Osteoblast (primary cell): ENCODE measurements around the gene FHIT. TPM values are rescaled to one million over a fixed set of nuclear protein-coding genes. Genes with fewer than 3 reads are reported as not detected.

Source experiments
- DNase-seq: peaks from one replicate; pipeline ENCODE4 v3.0.0; 2011; ENCODE audit warnings: low spot score, mixed read lengths; ENCODE audit not compliant: insufficient read length; ENCODE audit errors: missing footprints
- H2AFZ ChIP-seq: 2 replicates; pipeline ENCODE4 v1.6.0; 2011; ENCODE audit warnings: mild to moderate bottlenecking, low read length
- H3K27ac ChIP-seq: 2 replicates; pipeline ENCODE4 v1.5.1; 2011; ENCODE audit warnings: mild to moderate bottlenecking, low read depth, low read length, moderate library complexity
- H3K27me3 ChIP-seq: 2 replicates; pipeline ENCODE4 v1.6.0; 2012; ENCODE audit warnings: mild to moderate bottlenecking, control low read depth, inconsistent platforms, low read length, moderate library complexity; ENCODE audit not compliant: insufficient read depth
- H3K36me3 ChIP-seq: 2 replicates; pipeline ENCODE4 v1.5.1; 2011; ENCODE audit warnings: mild to moderate bottlenecking, low read length, control low read depth, moderate library complexity; ENCODE audit not compliant: insufficient read depth
- H3K4me1 ChIP-seq: 2 replicates; pipeline ENCODE4 v1.5.1; 2011; ENCODE audit warnings: mild to moderate bottlenecking, low read length, control low read depth, moderate library complexity; ENCODE audit not compliant: insufficient read depth
- H3K4me2 ChIP-seq: 2 replicates; pipeline ENCODE4 v1.6.0; 2011; ENCODE audit warnings: mild to moderate bottlenecking, low read length; ENCODE audit not compliant: insufficient read depth
- H3K4me3 ChIP-seq: fragments of 200-600 bp; sonication (generic); 3 replicates; pipeline ENCODE4 v1.5.1; 2012; ENCODE audit warnings: mild to moderate bottlenecking, low read length, inconsistent platforms; ENCODE audit not compliant: insufficient read depth
- H3K79me2 ChIP-seq: 2 replicates; pipeline ENCODE4 v1.6.0; 2012; ENCODE audit warnings: mild to moderate bottlenecking, low read length, control low read depth, inconsistent platforms; ENCODE audit not compliant: insufficient read depth
- H3K9me3 ChIP-seq: 2 replicates; pipeline ENCODE4 v1.5.1; 2011; ENCODE audit warnings: low read depth, low read length, control low read depth
- H4K20me1 ChIP-seq: 2 replicates; pipeline ENCODE4 v1.6.0; 2012; ENCODE audit warnings: mild to moderate bottlenecking, low read length, control low read depth; ENCODE audit not compliant: insufficient read depth
- total RNA-seq: library from RNA; depleted of rRNA; stranded (reverse); fragments of >200 nt; gene quantifications from 2 replicates; pipeline ENCODE4 v1.2.3, GENCODE V29; 2012
- TF ChIP-seq, protein P1 (sequence below): IDR thresholded peaks from 2 replicates; pipeline ENCODE4 v1.5.1; 2011; ENCODE audit warnings: mild to moderate bottlenecking, low read depth, low read length, moderate library complexity; ENCODE audit errors: extremely low read depth

Gene FHIT
- total RNA-seq, 1 donor = 3.3 TPM

DNA sequence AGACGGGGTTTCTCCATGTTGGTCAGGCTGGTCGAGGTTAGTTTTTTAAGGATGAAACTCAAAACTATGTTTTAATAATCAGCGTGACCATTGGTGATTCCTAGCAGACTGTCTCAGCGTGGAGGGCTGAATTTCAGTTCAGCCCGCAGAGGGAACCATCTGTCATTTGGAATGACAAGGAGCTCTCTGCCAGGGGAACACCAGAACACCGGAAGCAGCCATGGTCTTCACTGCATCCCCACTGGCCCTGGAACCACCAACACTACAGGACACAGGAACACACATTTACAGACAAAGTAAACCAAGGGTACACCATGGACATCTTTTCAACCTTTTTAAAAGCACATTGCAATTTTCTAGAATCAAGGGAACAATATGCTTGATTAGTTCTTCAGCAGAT, 424.7 kb downstream of the FHIT start:
- H4K20me1 ChIP-seq = no peaks in the 10 kb centered on the region
- H3K4me2 ChIP-seq = no peak overlapping the region
- H2AFZ ChIP-seq = no peak overlapping the region
- H3K79me2 ChIP-seq = no peaks in the 10 kb centered on the region
- H3K27me3 ChIP-seq = peaks cover 2% of the 10 kb centered on the region
- no peak for DNase-seq
- no peak overlapping the region for H3K4me3 ChIP-seq
- no peaks in the 10 kb centered on the region for H3K4me1 ChIP-seq
- H3K9me3 ChIP-seq = no peaks in the 10 kb centered on the region
- H3K36me3 ChIP-seq = no peaks in the 10 kb centered on the region
- TF ChIP-seq, protein P1, sequence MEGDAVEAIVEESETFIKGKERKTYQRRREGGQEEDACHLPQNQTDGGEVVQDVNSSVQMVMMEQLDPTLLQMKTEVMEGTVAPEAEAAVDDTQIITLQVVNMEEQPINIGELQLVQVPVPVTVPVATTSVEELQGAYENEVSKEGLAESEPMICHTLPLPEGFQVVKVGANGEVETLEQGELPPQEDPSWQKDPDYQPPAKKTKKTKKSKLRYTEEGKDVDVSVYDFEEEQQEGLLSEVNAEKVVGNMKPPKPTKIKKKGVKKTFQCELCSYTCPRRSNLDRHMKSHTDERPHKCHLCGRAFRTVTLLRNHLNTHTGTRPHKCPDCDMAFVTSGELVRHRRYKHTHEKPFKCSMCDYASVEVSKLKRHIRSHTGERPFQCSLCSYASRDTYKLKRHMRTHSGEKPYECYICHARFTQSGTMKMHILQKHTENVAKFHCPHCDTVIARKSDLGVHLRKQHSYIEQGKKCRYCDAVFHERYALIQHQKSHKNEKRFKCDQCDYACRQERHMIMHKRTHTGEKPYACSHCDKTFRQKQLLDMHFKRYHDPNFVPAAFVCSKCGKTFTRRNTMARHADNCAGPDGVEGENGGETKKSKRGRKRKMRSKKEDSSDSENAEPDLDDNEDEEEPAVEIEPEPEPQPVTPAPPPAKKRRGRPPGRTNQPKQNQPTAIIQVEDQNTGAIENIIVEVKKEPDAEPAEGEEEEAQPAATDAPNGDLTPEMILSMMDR = no peak
- H3K27ac ChIP-seq = no peak overlapping the region

DNA sequence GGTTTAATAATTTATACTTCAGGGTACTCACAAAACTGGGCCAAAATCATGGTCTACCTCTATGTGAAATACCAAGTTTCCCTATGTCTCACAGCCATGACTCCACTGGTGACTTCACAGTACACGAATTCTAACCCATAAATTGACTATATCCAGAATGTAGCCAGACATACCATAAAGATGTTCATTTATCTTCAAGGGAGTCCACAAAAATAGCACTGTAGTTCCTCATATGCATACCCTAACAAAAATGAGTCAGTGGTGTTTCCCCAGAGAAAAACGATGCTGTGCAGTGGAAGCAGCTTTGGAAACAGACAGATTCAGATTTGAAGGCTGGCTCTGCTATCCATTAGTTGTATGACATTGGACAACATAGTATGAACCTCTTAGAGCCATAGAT, 438.8 kb downstream of the FHIT start:
- TF ChIP-seq, protein P1 = no peak
- H4K20me1 ChIP-seq = no peaks in the 10 kb centered on the region
- no peaks in the 10 kb centered on the region for H3K4me1 ChIP-seq
- H3K36me3 ChIP-seq = no peaks in the 10 kb centered on the region
- no peak overlapping the region for H3K27ac ChIP-seq
- DNase-seq = peak; percentile 21
- H3K79me2 ChIP-seq = no peaks in the 10 kb centered on the region
- H2AFZ ChIP-seq = no peak overlapping the region
- no peak overlapping the region for H3K4me2 ChIP-seq
- H3K9me3 ChIP-seq = no peaks in the 10 kb centered on the region
- no peak overlapping the region for H3K4me3 ChIP-seq
- no peaks in the 10 kb centered on the region for H3K27me3 ChIP-seq

DNA sequence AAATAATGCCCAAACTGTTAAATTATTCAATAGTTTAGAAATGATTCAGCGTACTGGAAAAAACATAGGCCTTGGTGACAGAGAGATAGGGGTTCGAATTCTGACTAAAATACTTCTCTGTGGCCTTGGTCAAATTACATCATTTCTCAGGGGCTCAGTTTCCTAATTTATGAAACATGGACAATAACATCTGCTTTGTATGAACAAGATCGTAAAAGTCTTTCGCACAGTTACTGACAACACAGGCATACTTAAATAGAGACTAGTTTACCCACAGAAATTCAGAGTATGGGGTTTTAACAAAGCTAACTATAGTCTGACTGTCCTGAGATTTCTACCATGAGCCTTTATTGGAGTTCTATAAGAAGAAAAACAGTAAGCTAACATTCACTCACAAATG, 440.4 kb downstream of the FHIT start:
- TF ChIP-seq, protein P1 = no peak
- Histone ChIP-seq H3K27me3 (no peaks in the 10 kb centered on the region), H3K4me2 (no peak overlapping the region), H3K27ac (no peak overlapping the region), H3K4me1 (no peaks in the 10 kb centered on the region), H3K36me3 (no peaks in the 10 kb centered on the region), H2AFZ (no peak overlapping the region), H3K79me2 (no peaks in the 10 kb centered on the region), H4K20me1 (no peaks in the 10 kb centered on the region), H3K4me3 (no peak overlapping the region), H3K9me3 (no peaks in the 10 kb centered on the region)
- no peak for DNase-seq

DNA sequence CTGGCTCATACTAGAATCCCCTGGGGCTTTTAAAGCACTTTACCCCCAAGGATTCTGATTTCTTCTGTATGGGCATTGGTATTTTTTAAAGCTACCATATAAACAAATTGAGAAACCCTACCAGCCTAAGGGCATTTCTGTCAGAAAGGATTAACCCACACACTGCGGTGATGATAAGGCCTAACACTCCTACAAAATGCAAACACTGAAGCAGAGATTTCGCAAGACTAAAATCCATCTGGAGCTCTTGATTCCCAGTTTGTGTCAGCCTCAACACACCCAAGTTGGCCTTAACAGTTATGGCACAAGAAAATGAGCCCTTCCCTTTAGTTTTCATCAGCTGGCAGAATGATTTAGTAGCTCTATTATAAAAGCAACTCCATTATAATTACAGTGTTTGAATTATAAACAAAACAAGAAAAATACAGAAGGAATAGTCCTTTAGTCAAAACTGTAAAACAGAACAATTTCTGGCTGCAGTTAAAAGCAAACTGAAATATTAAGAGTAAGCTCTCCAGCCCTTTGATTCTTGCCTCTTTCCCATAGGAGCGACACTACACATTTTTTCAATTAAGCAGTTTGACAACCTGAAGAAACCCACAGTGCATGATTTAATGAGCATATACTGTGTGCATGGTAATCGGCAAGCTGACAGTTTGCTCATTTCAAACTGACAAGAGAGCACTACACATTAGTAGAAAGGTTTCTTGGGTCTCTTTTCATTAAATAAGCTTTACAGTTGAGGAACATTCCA, 441.2 kb downstream of the FHIT start:
- no peak for DNase-seq
- H3K9me3 ChIP-seq = no peaks in the 10 kb centered on the region
- no peaks in the 10 kb centered on the region for H3K79me2 ChIP-seq
- no peaks in the 10 kb centered on the region for H4K20me1 ChIP-seq
- no peaks in the 10 kb centered on the region for H3K36me3 ChIP-seq
- no peaks in the 10 kb centered on the region for H3K4me1 ChIP-seq
- no peak overlapping the region for H3K27ac ChIP-seq
- no peaks in the 10 kb centered on the region for H3K27me3 ChIP-seq
- no peak overlapping the region for H3K4me2 ChIP-seq
- TF ChIP-seq, protein P1 = no peak
- no peak overlapping the region for H2AFZ ChIP-seq
- no peak overlapping the region for H3K4me3 ChIP-seq
